Right lobe of liver (tissue), 4 donors: Measurements from ENCODE around the gene NR1I2.

Source experiments
- CTCF ChIP-seq, 4 donors: fragments of 200-600 bp in 3 of 4; fragments of 450-650 bp in 1 of 4; IDR thresholded peaks; one replicate each; pipeline versions ENCODE4 v1.5.1 to v1.8.0; 2016 to 2022; ENCODE audit warnings: antibody characterized with exemption in 4 of 4, mild to moderate bottlenecking in 2 of 4
- POLR2A ChIP-seq: fragments of 450-650 bp; IDR thresholded peaks from one replicate; pipeline ENCODE4 v1.6.1; 2017; ENCODE audit warnings: antibody characterized with exemption, mild to moderate bottlenecking
- donor health status: DM: no; HTN: no; CAD: no.
- donor health status: DM: no; HTN: no; CAD: no.
- donor health status: DM: no; HTN: yes; CAD: no.

- TF ChIP-seq CTCF (IDR thresholded peaks at IDR 0.05), result no peak
- no peak for TF ChIP-seq POLR2A
Measured at GRCh38 chr3:119774444-119774843, 7.5 kb upstream of the NR1I2 start.
